GF-D8 (cell line): Measurements from ENCODE around the gene SPRR2D.
"Not testable (repeated sequence)": the region's sequence is repeated elsewhere in the genome, so short reads cannot be mapped to it uniquely, and the experiment has no call there.

Experiments used
- DNase-seq: peaks from one replicate; lab custom pipeline; 2025; lab: John Stamatoyannopoulos, UW

SPRR2D gene

DNA sequence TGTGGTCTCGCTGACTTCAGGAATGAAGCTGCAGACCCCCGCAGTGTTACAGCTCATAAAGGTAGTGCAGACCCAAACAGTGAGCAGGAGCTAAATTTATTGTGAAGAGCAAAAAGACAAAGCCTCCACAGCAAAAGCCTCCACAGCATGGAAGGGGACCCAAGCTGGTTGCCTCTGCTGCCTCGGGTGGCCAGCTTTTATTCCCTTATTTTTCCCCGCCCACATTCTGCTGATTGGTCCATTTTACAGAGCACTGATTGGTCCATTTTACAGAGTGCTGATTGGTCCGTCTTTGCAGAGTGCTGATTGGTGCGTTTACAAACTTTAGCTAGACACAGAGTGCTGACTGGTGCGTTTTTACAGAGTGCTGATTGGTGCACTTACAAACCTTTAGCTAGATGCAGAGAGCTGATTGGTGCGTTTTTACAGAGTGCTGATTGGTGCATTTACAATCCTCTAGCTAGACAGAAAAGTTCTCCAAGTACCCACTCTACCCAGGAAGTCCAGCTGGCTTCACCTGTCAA lies 29.6 kb downstream of the SPRR2D start:
- DNase-seq: not testable (repeated sequence)

DNA sequence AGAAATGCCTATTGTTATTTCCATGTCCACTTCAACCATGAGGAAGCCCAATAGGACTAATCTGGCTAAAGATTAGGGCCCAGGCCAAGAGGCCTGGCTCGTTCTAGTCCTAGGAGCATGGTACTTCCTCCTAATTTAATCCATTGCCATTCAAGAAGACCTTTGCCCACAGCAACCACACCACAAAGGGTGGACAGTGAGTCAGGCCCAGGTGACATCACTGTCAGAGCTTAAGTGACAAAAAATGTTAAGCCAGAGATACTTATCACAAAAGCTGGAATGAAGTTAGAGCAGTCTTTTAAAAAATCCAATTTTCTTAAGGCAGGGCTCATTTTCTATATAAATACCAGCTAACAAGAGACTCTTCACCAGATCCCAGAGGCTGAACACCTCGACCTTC lies 39.5 kb downstream of the SPRR2D start, which contains the start of gene SPRR3:
Gene SPRR3, plus strand, starts transcription at position 368 of the 400 bp plus-strand sequence. CDS start 1,272 bp downstream, outside the sequence.
- no peak for DNase-seq

- no peak for DNase-seq
Measured at GRCh38 chr1:153000294-153000693, 40.6 kb downstream of the SPRR2D start.

DNA sequence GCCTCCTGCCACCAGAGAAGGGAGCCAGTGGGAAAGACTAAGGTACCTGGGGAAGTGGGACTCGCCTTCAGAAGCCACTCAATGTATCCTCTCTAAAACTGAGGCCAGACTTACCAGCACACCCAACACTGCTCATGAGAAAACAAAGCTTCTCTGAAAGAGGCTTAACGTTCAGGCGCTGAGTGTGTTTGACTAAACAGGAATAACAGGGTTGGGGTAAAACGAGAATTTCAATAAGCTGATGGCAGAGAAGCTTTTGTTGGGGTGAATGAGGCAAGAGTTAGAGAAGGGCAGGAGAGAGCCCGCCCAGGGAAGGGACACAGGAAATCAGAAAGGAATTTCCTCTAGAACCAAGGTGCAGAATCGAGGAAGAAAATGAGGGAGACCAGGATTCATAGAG lies 41.1 kb downstream of the SPRR2D start:
- no peak for DNase-seq

DNA sequence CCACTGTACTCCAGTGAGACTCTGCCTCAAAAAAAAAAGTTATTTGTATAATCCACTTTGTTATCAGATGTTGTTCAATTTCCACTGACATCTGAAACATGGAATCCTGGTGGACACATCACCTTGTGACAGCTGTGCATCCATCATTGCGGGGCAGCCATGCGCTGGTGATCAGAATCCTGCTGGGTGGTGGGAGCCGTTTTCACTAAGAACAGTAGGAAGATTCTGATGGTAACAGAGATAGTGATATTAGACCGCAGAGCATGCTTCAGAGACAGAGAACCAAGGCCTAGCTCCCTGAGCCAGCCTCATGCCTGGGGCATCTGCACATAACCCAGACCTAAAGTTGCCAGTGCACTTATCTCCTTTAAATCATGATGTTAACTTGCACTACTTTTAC lies 42.4 kb downstream of the SPRR2D start:
- no peak for DNase-seq

DNA sequence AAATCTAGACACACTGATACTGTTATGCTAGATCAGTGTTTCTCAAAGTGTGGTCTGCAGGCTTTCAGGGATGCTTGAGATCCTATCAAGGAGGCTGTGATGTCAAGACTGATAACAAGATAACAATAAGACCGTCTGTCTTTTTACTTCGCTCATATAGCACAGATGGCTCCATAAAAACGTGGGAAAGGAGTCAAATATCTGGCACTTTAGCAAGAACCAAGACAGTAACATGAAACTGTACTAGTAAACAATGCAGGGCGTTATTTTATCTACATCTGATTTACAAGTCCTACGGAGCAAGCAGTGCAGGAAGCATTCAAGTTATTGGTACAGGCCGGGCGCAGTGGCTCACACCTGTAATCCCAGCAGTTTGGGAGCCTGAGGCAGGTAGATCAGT lies 43.0 kb downstream of the SPRR2D start:
- DNase-seq: no peak

GRCh38 chr1:152996633-152997400 lies 44.1 kb downstream of the SPRR2D start:
- DNase-seq: no peak

DNA sequence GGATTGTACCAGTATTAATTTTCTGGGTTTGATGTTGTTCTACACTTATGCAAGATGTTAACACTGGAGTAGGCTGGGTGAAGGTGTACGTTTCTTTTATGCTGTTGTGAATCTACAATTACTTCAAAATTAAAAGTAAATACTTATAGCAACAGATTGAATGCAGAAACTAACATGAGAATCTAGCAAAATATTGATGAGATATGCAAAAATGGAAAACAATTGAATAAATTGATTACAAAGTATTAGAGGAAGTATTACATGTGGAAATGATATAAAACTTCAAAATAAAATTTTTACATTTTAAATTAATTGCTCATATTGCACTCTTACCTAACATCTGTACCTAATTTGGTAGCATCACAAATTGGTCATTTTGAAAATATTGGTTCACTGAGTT lies 45.1 kb downstream of the SPRR2D start:
- DNase-seq: no peak

DNA sequence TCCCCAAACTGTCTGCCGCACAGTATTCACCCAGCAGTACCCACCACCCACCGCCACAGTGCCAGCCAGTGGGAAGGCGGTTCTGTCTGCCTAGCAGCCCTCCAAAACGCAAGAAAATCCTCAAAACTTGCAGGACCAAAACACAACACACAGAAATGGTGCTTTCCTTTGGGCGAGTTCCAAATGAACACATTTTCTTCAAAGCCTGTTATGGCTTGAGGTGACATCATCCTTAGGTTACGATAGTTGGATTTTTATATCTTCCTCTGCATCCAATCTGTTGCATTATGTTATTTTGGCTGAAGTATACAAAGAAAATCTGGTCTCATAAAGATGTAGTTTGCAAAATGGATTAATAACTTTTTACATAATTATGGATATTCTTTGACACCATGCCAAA lies 47.7 kb downstream of the SPRR2D start:
- no peak for DNase-seq
